Measurements from ENCODE around the gene DNAAF1.

Gene DNAAF1

DNA sequence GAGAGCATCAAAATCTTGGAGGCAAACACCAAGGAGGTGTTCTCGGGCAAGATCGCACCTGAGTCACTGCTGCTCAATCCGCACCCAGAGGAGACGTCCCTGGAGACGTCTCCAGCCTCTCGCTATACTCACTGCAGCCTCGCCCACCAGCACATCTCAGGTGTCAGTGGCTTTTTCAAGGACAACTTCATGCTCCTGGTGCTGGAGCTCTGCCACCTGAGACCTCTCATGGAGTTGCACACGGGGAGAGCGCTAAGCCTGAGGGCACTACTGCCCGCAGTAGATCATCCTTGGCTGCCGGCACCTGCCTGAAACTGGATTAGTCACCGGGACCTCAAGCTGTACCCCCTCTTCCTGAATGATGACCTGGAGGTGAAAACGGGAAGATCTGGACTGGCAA is 25.7 kb upstream of the DNAAF1 start:
- H3K4me3 ChIP-seq (ENCODE audit: low read length) = no peak overlapping the region
- DNase-seq (ENCODE audit: low read depth, low spot score) = no peak

DNA sequence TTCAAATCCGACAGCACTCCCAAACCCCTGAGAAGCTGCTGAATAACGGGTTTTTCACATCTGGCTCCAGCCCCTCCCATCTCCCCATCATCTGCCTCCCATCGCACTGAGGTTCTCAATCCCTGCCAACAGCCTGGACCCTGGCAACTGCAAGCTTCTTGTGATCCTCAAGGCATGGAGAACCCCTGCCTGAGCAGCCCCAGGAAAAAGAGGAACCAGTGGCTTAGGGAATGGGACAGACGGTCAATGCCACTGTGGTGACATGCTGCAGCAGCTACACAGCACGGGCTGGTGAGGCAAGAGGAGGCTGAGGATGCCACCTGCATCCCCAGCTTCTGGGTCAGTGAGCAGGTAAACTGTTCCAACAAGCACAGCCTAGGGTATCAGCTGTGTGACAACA is 25.1 kb upstream of the DNAAF1 start:
- no peak for DNase-seq (ENCODE audit: low read depth, low spot score)
- no peak overlapping the region for H3K4me3 ChIP-seq (ENCODE audit: low read length)

DNA sequence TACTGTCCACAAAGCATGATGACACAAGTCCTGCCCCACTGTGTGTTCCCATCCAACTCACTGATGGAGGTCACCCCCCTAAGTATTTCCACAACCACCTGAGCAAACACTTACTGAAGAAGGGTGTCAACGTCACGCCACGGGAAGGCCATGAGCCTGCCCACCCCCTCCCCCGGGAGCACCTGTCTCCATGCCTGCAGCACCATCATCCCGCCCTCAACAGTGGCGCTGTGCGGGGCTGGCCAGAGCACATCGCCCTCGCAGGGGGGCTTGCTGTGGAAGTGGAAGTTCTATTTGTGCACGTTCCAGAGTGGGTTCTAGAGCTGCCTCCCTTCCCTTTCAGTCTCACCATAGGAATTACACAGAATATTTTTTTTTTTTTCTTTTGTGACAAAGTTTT is 24.1 kb upstream of the DNAAF1 start:
- no peak for DNase-seq (ENCODE audit: low read depth, low spot score)
- no peak overlapping the region for H3K4me3 ChIP-seq (ENCODE audit: low read length)

GRCh38 chr16:84124257-84125073 is 20.6 kb upstream of the DNAAF1 start:
- no peak overlapping the region for H3K4me3 ChIP-seq (ENCODE audit: low read length)
- DNase-seq (ENCODE audit: low read depth, low spot score) = no peak

- no peak overlapping the region for H3K4me3 ChIP-seq (ENCODE audit: low read length)
- no peak for DNase-seq (ENCODE audit: low read depth, low spot score)
These were observed 14.0 kb upstream of the DNAAF1 start for GRCh38 chr16:84131117-84131516.

DNA sequence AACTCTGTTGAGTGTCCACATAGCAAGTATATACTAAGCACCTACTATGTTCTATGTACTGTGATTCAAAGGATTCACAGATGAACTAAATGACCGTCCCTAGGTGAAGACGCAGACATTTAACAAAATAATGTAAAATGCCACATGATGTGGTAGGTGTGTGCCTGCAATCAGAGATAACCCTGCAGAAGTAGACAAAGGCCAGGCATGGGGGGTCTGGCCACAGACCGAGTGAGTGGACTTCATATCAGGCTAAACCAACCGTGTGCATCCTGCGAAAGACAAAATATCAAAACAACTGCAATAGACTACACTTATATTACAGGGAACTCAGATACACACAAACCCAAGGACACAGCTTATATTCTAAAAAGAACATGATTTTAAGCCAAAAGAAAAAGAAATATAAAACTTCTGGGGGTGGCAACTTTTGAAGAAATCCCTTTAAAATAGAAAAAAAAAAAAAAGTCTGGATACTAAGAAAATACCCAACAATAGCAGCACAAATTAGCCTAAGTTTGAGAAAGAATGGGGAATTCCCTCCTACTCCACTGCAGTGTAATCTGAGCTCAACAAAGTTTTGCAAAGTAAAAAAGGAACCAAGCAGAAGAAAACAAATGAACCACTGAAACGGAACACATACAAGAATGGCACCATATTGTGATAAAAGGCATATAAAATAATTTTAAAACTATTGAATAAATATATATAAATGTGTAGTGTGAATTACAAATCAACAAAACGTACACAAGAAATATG is 12.4 kb upstream of the DNAAF1 start:
- DNase-seq (ENCODE audit: low read depth, low spot score) = no peak
- H3K4me3 ChIP-seq (ENCODE audit: low read length) = no peak overlapping the region

- no peak overlapping the region for H3K4me3 ChIP-seq (ENCODE audit: low read length)
- DNase-seq (ENCODE audit: low read depth, low spot score) = no peak
These were observed 8.6 kb upstream of the DNAAF1 start for GRCh38 chr16:84136331-84137125.

DNA sequence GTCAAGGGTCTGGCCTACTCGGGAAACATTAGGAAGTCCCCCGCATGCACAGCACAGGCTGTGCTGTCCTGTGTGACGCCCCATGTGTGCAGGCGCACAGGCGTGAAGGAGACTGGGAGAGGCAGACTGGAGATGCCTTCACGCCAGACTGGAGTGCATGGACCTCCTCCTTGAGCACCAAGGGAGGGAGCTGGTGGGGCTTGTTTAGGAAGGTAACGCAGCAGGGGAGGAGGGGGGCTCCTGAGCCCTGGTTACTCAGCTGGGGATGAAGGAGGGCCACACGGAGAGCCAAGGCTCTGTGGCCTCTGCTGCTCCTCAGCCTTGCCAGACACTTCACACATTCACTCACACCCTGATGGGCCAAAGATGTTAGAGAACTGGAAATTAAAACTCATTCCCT is 7.8 kb upstream of the DNAAF1 start:
- H3K4me3 ChIP-seq (ENCODE audit: low read length) = no peak overlapping the region
- no peak for DNase-seq (ENCODE audit: low read depth, low spot score)

DNA sequence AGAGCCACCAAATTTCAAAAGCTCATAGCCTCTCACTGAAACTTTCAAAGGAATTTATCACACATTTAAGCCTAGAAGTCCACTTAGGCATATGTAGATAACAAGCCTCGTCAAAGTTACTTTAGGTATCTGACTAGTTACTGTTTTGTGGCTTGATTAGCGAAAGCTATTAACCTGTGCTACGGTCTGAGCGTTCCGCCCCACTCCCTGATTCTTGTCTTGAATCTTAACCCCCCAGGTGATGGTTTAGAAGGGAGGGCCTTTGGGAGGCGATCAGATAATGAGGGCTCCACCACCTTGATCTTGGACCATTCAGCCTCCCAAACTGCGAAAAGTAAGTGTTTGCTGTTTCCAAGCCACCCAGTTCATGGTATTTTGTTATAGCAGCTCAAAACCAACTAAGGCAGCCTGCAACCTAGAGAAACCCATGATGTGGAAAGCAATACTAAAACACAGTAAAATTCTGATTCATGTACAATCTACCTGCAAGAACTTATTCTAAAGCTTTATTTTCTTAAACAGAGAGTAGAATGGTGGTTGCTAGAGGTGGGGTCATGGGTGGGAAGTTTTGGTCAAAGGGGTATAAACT is 7.2 kb upstream of the DNAAF1 start:
- no peak for DNase-seq (ENCODE audit: low read depth, low spot score)
- H3K4me3 ChIP-seq (ENCODE audit: low read length) = no peak overlapping the region

GRCh38 chr16:84138500-84138823 is 6.6 kb upstream of the DNAAF1 start:
- no peak for DNase-seq (ENCODE audit: low read depth, low spot score)
- no peak overlapping the region for H3K4me3 ChIP-seq (ENCODE audit: low read length)

DNA sequence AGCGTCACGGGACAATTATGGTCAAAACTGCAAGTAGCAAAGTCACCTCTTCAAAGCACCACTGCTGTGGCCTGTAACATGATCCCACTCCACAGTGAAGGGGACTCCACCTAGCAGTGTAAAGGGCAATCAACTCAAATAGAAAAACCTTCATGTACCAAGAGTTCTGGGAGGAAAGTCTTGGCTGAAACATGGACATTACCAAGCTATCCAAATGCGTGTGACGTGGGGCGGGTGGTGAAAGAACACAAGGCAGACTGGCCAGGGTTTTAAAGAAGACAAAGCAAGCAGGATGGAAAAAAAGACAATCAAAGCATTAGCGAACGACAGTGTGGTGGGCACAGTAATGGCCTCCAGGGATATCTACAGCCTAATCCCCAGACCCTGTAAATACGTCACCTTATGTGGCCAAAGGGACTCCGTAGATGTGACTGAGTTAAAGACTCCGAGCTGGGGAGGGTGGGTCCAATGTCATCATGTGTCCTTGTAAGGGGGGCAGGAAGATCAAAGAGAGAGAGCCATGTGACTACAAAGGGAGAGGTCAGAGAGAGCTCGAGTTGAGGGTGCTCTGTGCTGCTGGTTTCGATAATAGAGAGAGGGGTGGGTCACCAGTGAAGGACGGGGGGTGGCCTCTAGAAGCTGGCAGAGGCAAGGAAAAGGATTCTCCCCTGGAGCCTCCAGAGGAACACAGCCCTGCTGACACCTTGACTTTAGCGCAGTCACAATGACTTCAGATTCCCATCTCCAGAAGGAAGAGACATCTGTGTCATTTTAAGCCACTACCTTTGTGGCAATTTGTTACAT is 6.1 kb upstream of the DNAAF1 start:
- peak; percentile 79 for DNase-seq (ENCODE audit: low read depth, low spot score)
- no peak overlapping the region for H3K4me3 ChIP-seq (ENCODE audit: low read length)

DNA sequence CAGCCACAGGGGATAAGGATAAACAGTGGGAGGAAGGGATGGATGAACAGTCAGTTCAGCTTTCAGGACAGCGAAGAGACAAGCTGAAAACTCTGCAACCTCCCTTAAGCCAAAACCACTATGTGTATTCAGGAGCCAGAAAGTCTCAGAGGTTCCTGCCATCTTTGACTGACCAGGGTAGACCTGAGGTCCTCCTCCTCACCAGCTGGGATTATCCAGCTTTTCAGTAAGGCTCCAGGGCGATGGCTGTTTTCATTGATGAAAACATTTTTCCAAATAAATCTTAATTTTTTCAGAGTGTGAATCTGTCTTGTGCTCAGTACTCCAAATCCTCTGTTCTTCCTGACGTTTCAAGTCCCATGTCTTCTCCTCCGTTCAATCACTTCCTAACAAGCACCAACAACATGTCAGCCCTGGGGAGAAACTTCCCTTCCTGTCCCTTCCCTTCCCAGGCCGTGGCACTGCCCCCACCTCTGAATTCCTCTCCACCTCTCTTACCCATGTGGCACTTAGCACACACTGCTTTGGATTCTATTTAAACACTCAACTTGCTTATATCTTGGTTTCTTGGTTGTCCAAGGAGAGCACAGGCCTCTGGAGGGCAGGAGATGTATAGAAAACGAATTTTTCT is 5.4 kb upstream of the DNAAF1 start:
- no peak for DNase-seq (ENCODE audit: low read depth, low spot score)
- H3K4me3 ChIP-seq (ENCODE audit: low read length) = no peak overlapping the region

- peak; percentile 78 for DNase-seq (ENCODE audit: low read depth, low spot score)
- H3K4me3 ChIP-seq (ENCODE audit: low read length) = no peak overlapping the region
These were observed 3.9 kb upstream of the DNAAF1 start for GRCh38 chr16:84141143-84141670.

- H3K4me3 ChIP-seq (ENCODE audit: low read length) = no peak overlapping the region
- no peak for DNase-seq (ENCODE audit: low read depth, low spot score)
These were observed 2.0 kb upstream of the DNAAF1 start for GRCh38 chr16:84143081-84143480.

- no peak for DNase-seq (ENCODE audit: low read depth, low spot score)
- peak overlapping the region; percentile 75 for H3K4me3 ChIP-seq (ENCODE audit: low read length)
These were observed 1.3 kb upstream of the DNAAF1 start for GRCh38 chr16:84143784-84144199.

DNA sequence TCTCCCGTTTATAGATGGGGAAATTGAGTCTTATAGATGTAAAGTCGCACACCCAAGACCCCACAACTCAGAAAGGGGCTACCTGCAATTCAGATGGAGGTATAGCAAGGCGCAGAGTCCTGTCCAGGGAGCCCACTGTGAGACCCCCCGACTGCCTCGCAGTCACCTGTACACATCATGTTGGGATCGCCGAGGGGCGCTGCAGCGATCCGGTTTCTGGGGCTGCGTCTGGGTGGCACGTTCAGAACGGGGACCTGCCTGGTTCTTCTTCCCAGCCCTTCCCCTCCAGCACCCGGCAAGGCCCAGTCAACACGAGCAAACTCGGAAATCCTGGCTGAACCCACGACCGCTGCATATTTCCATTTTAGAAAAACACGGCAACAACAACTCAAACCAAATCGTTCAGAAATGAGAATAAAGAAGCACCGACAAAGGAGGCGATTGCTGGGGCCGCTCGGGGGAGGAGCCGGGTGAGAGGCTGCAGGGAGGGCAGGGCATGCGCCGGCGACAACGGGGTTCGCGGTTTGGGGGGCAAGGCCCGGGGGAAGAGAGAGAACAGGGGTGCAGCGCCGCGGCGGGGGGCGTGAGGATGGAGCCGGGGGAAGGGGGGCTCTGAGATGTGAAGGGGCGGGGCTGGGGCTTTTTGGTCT is 774 bp upstream of the DNAAF1 start:
- H3K4me3 ChIP-seq (ENCODE audit: low read length) = peak overlapping the region; percentile 75
- DNase-seq (ENCODE audit: low read depth, low spot score) = no peak

DNA sequence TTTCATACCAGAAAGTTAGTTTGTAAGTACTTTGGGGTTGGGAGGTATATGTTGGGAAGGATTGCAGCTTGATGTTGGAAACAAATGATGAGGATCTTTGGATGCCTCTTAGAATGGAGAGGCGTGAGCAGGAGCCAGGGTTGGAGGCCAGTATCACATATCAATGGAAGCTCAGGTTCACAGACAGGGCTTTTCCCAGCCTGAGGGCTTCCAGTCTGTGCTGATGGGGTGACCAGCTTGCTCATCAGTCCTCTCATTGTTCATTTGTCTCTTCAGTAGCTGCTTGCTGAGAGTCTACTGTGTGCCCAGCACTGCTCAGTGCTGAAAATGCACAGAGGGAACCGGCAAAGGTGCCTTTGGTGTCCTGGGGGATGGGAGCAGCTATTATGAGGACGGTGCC is 5.8 kb downstream of the DNAAF1 start:
- H3K4me3 ChIP-seq (ENCODE audit: low read length) = no peak overlapping the region
- DNase-seq (ENCODE audit: low read depth, low spot score) = no peak
